Kidney epithelial cell (primary cell): Measurements from ENCODE around the gene DNAJC19. TPM values are rescaled to one million over a fixed set of nuclear protein-coding genes. Genes with fewer than 3 reads are reported as not detected.
"Not testable (repeated sequence)": the region's sequence is repeated elsewhere in the genome, so short reads cannot be mapped to it uniquely, and the experiment has no call there.

ENCODE experiments used
- DNase-seq: peaks from one replicate; pipeline ENCODE4 v3.0.0-alpha.2; 2010; ENCODE audit warnings: low read depth
- H3K27me3 ChIP-seq: 2 replicates; pipeline ENCODE4 v1.6.0; 2011; ENCODE audit warnings: low read length; ENCODE audit not compliant: control insufficient read depth, insufficient read depth
- H3K36me3 ChIP-seq: 2 replicates; pipeline ENCODE4 v1.5.1; 2011; ENCODE audit warnings: low read length; ENCODE audit not compliant: control insufficient read depth, insufficient read depth
- H3K4me3 ChIP-seq: 2 replicates; pipeline ENCODE4 v1.5.1; 2011; ENCODE audit warnings: low read depth, mild to moderate bottlenecking, control low read depth, low read length
- CTCF ChIP-seq: IDR thresholded peaks from 2 replicates; pipeline ENCODE4 v1.5.1; 2011; ENCODE audit warnings: mild to moderate bottlenecking, moderate library complexity, low read length, control low read depth, inconsistent platforms; ENCODE audit not compliant: insufficient read depth, poor library complexity, severe bottlenecking
- total RNA-seq: library from RNA; depleted of rRNA; stranded (reverse); fragments of >200 nt; gene quantifications from 2 replicates; pipeline ENCODE4 v1.2.3, GENCODE V29; 2015

DNAJC19 gene
- total RNA-seq, 1 donor from 2014 or later: 25.4 TPM

- H3K4me3 ChIP-seq: no peak overlapping the region
- H3K36me3 ChIP-seq: no peaks in the 10 kb centered on the region
- no peak for TF ChIP-seq CTCF
- no peak for DNase-seq
- H3K27me3 ChIP-seq: no peaks in the 10 kb centered on the region
These were observed 2.2 kb downstream of the DNAJC19 start for GRCh38 chr3:180987344-180987743.

DNA sequence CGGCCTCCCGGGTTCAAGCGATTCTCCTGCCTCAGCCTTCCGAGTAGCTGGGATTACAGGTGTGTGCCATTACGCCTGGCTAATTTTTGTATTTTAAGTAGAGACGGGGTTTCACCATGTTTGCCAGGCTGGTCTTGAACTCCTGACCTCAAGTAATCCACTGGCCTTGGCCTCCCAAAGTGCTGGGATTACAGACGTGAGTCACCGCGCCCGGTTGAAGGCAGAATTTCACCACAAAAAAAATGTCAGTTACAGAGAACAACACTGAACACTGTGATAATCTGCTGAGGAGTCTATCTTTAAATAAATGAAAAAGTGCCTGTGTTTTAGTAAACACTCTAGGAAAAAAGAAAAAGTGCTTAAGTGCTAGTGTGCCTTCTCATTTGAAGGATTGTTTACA, 3.2 kb downstream of the DNAJC19 start:
- H3K36me3 ChIP-seq, H3K4me3 ChIP-seq, H3K27me3 ChIP-seq, DNase-seq: not testable (repeated sequence)

DNA sequence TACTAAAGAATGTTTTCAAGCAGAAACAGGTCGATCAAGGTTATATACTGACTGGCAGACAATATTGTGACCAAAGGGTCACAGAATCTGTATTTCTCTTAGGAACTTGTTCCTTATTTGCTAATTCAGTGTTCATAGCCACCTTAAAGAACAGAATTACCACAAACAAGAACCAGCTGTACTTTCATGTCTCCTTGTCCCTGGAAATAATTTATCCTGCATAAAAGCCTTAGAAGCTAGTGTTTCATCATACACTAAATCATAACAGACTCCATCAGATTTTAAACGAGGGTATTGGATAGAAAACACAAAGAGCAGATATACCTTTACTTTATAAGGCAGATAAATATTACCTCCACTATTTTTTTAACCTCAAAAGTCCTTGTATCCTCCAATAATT, 6.4 kb downstream of the DNAJC19 start:
- Histone ChIP-seq H3K27me3 (no peaks in the 10 kb centered on the region), H3K4me3 (no peak overlapping the region), H3K36me3 (no peaks in the 10 kb centered on the region)
- no peak for TF ChIP-seq CTCF
- no peak for DNase-seq

GRCh38 chr3:180981912-180982311, 7.6 kb downstream of the DNAJC19 start:
- Histone ChIP-seq H3K27me3 (no peaks in the 10 kb centered on the region), H3K4me3 (no peak overlapping the region), H3K36me3 (no peaks in the 10 kb centered on the region)
- DNase-seq: no peak
- no peak for TF ChIP-seq CTCF

DNA sequence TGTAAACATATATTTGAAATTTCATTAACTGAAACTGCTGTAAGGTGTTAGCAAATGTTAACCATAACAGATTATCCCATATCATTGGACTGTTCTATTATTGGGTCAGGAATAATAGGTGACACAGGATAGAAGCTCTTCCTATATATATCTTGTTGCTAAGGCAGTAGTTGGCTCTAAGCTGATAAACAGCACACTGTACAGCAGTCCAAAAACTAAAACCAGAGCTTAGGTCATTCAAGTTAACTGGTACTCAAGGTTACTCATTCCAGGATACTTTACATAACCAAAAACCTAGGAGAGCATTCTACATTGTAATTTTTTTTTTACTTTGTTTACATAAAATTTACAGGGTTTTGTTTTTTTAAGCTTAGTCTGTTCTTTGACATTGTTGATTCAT, 8.9 kb downstream of the DNAJC19 start:
- no peak for TF ChIP-seq CTCF
- Histone ChIP-seq H3K27me3 (no peaks in the 10 kb centered on the region), H3K4me3 (no peak overlapping the region), H3K36me3 (no peaks in the 10 kb centered on the region)
- no peak for DNase-seq

- no peak overlapping the region for H3K4me3 ChIP-seq
- no peak for DNase-seq
- no peak for TF ChIP-seq CTCF
- no peaks in the 10 kb centered on the region for H3K27me3 ChIP-seq
- no peaks in the 10 kb centered on the region for H3K36me3 ChIP-seq
These were observed 9.6 kb downstream of the DNAJC19 start for GRCh38 chr3:180979961-180980360.
